A549 (cell line): ENCODE data around the gene TCHP. TPM values are rescaled to one million over a fixed set of nuclear protein-coding genes. Genes with fewer than 3 reads are reported as not detected.
A peak's percentile ranks its signal among the peaks of the same experiment; 100 is the strongest.
"Not testable (repeated sequence)": the region's sequence is repeated elsewhere in the genome, so short reads cannot be mapped to it uniquely, and the experiment has no call there.

ENCODE experiments used
- ATAC-seq, 2 experiments: fragments of 200-7000 bp in 1 of 2; fragments of >200 bp in 1 of 2; cut with Nextera tagmentation in 1 of 2; cut with Tn5 transposase in 1 of 2; 3 replicates each; pipeline versions ENCODE4 v1.8.0 to v1.9.1; 2018 to 2020; ENCODE audit warnings: mild to moderate bottlenecking in 1 of 2, moderate library complexity in 1 of 2
- CTCF ChIA-PET: fragments of 300-600 bp; sonication (Branson Sonifier 250); formaldehyde crosslinking; extraction: SDS; loops from one replicate; lab custom pipeline; 2021; ENCODE audit warnings: antibody characterized with exemption, inconsistent platforms; lab: Yijun Ruan, JAX
- POLR2A ChIA-PET: fragments of 350-600 bp; formaldehyde crosslinking; extraction: SDS; loops from one replicate; lab custom pipeline; 2021; ENCODE audit warnings: antibody characterized with exemption, inconsistent platforms; lab: Yijun Ruan, JAX
- DNase-seq, 2 experiments: peaks; one replicate each; pipeline versions ENCODE4 v3.0.0 to v3.0.0-alpha.2; 2011 to 2016; ENCODE audit warnings: low read depth in 1 of 2, low spot score in 1 of 2
- FAIRE-seq: peaks from 2 replicates; lab custom pipeline; 2011; peaks lifted over from hg19 to GRCh38; lab: Jason Lieb, UNC
- H3K27ac ChIP-seq, 2 experiments: fragments of >200 bp; sonication (Bioruptor Twin); formaldehyde crosslinking; 3 replicates each; pipeline ENCODE4 v1.5.1; 2016 to 2017
- H3K4me1 ChIP-seq: fragments of >200 bp; sonication (Bioruptor Twin); formaldehyde crosslinking; 3 replicates; pipeline ENCODE4 v1.6.1; 2016
- H3K4me2 ChIP-seq: fragments of >200 bp; sonication (Bioruptor Twin); formaldehyde crosslinking; 3 replicates; pipeline ENCODE4 v1.6.1; 2016
- H3K4me3 ChIP-seq: fragments of >200 bp; sonication (Bioruptor Twin); formaldehyde crosslinking; 3 replicates; pipeline ENCODE4 v1.5.1; 2016
- H3K9me3 ChIP-seq: fragments of >200 bp; sonication (Bioruptor Twin); formaldehyde crosslinking; 3 replicates; pipeline ENCODE4 v1.6.1; 2016
- CEBPB ChIP-seq, 2 experiments: fragments of >200 bp in 1 of 2; sonication (Bioruptor Twin) in 1 of 2; formaldehyde crosslinking in 1 of 2; IDR thresholded peaks; 2 replicates each; pipeline ENCODE4 v1.6.1; 2012 to 2016
- EHMT2 ChIP-seq: fragments of 200-600 bp; sonication (generic); IDR thresholded peaks from 2 replicates; pipeline ENCODE4 v1.6.1; 2016; ENCODE audit warnings: antibody characterized with exemption, low read depth, mild to moderate bottlenecking, moderate library complexity
- FOXS1 ChIP-seq: fragments of 250-450 bp; sonication (Bioruptor Pico); IDR thresholded peaks from 2 replicates; pipeline ENCODE4 v1.5.0; 2020; ENCODE audit warnings: mild to moderate bottlenecking, moderate library complexity
- HOXA7 ChIP-seq: fragments of 250-450 bp; sonication (Bioruptor Pico); IDR thresholded peaks from 2 replicates; pipeline ENCODE4 v1.5.0; 2020; ENCODE audit warnings: mild to moderate bottlenecking, moderate library complexity
- HOXB5 ChIP-seq: fragments of 250-450 bp; sonication (Bioruptor Pico); IDR thresholded peaks from 2 replicates; pipeline ENCODE4 v1.5.0; 2020; ENCODE audit warnings: mild to moderate bottlenecking, moderate library complexity
- JUN ChIP-seq, 2 experiments: fragments of >200 bp; sonication (Bioruptor Twin); formaldehyde crosslinking; IDR thresholded peaks; 2 replicates in 1 of 2; 3 replicates in 1 of 2; pipeline ENCODE4 v1.6.1; 2016 to 2017
- MAZ ChIP-seq: fragments of 150-350 bp; IDR thresholded peaks from 2 replicates; pipeline ENCODE4 v1.6.1; 2014; ENCODE audit warnings: antibody characterized with exemption, low read depth, low read length, borderline replicate concordance
- POLR2A ChIP-seq: IDR thresholded peaks from 2 replicates; pipeline ENCODE4 v1.6.1; 2012; ENCODE audit warnings: mild to moderate bottlenecking, low read length
- POLR2AphosphoS2 ChIP-seq: conservative IDR thresholded peaks from 2 replicates; pipeline ENCODE4 v1.6.1; 2012; ENCODE audit warnings: low read length, improper control_type of control experiment, inconsistent platforms
- RAD21 ChIP-seq, 2 experiments: fragments of >200 bp in 1 of 2; sonication (Bioruptor Twin) in 1 of 2; formaldehyde crosslinking in 1 of 2; IDR thresholded peaks in 1 of 2; conservative IDR thresholded peaks in 1 of 2; 2 replicates in 1 of 2; 3 replicates in 1 of 2; pipeline ENCODE4 v1.6.1; 2012 to 2018; ENCODE audit warnings: inconsistent platforms in 1 of 2
- RARB ChIP-seq: fragments of 250-450 bp; sonication (Bioruptor Pico); IDR thresholded peaks from 2 replicates; pipeline ENCODE4 v1.8.0; 2021; ENCODE audit warnings: mild to moderate bottlenecking, moderate library complexity
- SMC3 ChIP-seq: fragments of >200 bp; sonication (Bioruptor Twin); formaldehyde crosslinking; IDR thresholded peaks from 3 replicates; pipeline ENCODE4 v1.6.1; 2018; ENCODE audit warnings: inconsistent platforms
- TP53 ChIP-seq: fragments of 250-450 bp; sonication (Bioruptor Pico); IDR thresholded peaks from 2 replicates; pipeline ENCODE4 v1.5.0; 2021; ENCODE audit warnings: mild to moderate bottlenecking, moderate library complexity
- ZC3H11A ChIP-seq: fragments of 450-650 bp; IDR thresholded peaks from 2 replicates; pipeline ENCODE4 v1.6.1; 2014; ENCODE audit warnings: antibody characterized with exemption, mild to moderate bottlenecking
- ZSCAN20 ChIP-seq: fragments of 250-450 bp; sonication (Bioruptor Pico); IDR thresholded peaks from 2 replicates; pipeline ENCODE4 v1.8.0; 2022; ENCODE audit warnings: mild to moderate bottlenecking, moderate library complexity
- WGBS: methylation state at CpG from one replicate; pipeline ENCODE4 v1.1.6; 2017; ENCODE audit errors: missing lambda C conversion rate; 5-methylcytosine and 5-hydroxymethylcytosine counted together
- polyA plus RNA-seq, 4 experiments: library from polyadenylated mRNA; depleted of rRNA in 3 of 4; stranded (reverse); fragments of >200 nt; fragmentation: RNase III in 1 of 4; extraction: RNeasy Plus Mini Kit Qiagen cat#74134 plus additional on column Dnase treatment in 1 of 4; gene quantifications; 2 replicates in 3 of 4; 3 replicates in 1 of 4; pipeline ENCODE4 v1.2.3, GENCODE V29; 2011 to 2017
- TF ChIP-seq, protein P1 (sequence below): fragments of >200 bp; sonication (Bioruptor Twin); formaldehyde crosslinking; IDR thresholded peaks from 3 replicates; pipeline ENCODE4 v1.5.1; 2016
- TF ChIP-seq, protein P2 (sequence below): IDR thresholded peaks from 2 replicates; pipeline ENCODE4 v1.6.1; 2012
- TF ChIP-seq, protein P3 (sequence below): fragments of 150-350 bp; IDR thresholded peaks from 2 replicates; pipeline ENCODE4 v1.6.1; 2014; ENCODE audit warnings: low read depth, mild to moderate bottlenecking, low read length

The TCHP gene
- polyA plus RNA-seq, 2 of the 4 experiments (the other 2 are of a cell fraction), result 18.4 to 33.4 TPM

DNA sequence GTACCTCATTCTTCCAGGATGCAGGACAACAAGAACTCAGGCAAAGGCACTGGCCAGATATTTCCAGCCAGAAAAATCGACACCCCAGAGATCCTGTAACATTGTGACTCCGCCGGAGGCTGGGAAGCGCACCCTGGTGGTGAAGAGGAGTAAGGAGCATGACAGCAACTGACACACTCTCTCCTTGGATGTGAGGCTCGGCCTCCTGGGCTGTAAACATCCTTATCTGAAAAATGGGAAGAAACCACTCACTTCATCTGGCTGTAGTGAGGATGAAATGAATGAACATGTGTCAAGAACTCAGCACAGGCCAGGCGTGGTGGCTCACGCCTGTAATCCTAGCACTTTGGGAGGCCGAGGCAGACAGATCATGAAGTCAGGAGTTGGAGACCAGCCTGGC is 27.5 kb downstream of the TCHP start:
- Histone ChIP-seq H3K4me3 (no peak overlapping the region), H3K9me3 (no peaks in the 10 kb centered on the region), H3K27ac (no peak overlapping the region), H3K4me1 (no peaks in the 10 kb centered on the region), H3K4me2 (no peak overlapping the region)
- CTCF ChIA-PET, result interaction anchor here (0.5 to 9.3 kb wide), 29 partner anchors 8 to 123 kb away, joined by 3 to 82 read pairs (median 5); partner anchors contain the start of gene TCHP
- no peak for FAIRE-seq
- ATAC-seq, result peak; percentile 91 to 92
- TF ChIP-seq RAD21 (conservative IDR thresholded peaks at IDR 0.05 in 1 of 2, IDR thresholded peaks at IDR 0.05 in 1 of 2) (peak; percentile 51 to 66), ZC3H11A (no peak), SMC3 (peak; percentile 75), CEBPB (IDR thresholded peaks at IDR 0.05) (no peak), ZSCAN20 (CRISPR knock-in tag) (no peak), HOXA7 (CRISPR knock-in tag) (no peak)
- TF ChIP-seq, protein P1, sequence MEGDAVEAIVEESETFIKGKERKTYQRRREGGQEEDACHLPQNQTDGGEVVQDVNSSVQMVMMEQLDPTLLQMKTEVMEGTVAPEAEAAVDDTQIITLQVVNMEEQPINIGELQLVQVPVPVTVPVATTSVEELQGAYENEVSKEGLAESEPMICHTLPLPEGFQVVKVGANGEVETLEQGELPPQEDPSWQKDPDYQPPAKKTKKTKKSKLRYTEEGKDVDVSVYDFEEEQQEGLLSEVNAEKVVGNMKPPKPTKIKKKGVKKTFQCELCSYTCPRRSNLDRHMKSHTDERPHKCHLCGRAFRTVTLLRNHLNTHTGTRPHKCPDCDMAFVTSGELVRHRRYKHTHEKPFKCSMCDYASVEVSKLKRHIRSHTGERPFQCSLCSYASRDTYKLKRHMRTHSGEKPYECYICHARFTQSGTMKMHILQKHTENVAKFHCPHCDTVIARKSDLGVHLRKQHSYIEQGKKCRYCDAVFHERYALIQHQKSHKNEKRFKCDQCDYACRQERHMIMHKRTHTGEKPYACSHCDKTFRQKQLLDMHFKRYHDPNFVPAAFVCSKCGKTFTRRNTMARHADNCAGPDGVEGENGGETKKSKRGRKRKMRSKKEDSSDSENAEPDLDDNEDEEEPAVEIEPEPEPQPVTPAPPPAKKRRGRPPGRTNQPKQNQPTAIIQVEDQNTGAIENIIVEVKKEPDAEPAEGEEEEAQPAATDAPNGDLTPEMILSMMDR, result peak; percentile 72
- TF ChIP-seq, protein P2, sequence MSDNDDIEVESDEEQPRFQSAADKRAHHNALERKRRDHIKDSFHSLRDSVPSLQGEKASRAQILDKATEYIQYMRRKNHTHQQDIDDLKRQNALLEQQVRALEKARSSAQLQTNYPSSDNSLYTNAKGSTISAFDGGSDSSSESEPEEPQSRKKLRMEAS, result peak; percentile 30; the same call in 1 of the 2 replicates
- 33% methylated on average over 8 of the region's 8 CpGs for WGBS
- DNase-seq, result peak; percentile 64 to 78
- POLR2A ChIA-PET, result no interaction called here

- H3K27ac ChIP-seq, result no peak overlapping the region
- H3K9me3 ChIP-seq, result no peaks in the 10 kb centered on the region
- no peak overlapping the region for H3K4me3 ChIP-seq
- WGBS, result 71% methylated on average over 12 of the region's 12 CpGs
- no peak; a peak in 1 of 6 replicates for ATAC-seq
- TF ChIP-seq SMC3 (no peak), FOXS1 (no peak), POLR2A (no peak), EHMT2 (no peak), TP53 (CRISPR knock-in tag) (no peak), CEBPB (IDR thresholded peaks at IDR 0.05) (no peak), JUN (IDR thresholded peaks at IDR 0.05) (no peak), MAZ (no peak), HOXB5 (CRISPR knock-in tag) (no peak), RARB (CRISPR knock-in tag) (no peak), POLR2AphosphoS2 (no peak)
- TF ChIP-seq, protein P3, sequence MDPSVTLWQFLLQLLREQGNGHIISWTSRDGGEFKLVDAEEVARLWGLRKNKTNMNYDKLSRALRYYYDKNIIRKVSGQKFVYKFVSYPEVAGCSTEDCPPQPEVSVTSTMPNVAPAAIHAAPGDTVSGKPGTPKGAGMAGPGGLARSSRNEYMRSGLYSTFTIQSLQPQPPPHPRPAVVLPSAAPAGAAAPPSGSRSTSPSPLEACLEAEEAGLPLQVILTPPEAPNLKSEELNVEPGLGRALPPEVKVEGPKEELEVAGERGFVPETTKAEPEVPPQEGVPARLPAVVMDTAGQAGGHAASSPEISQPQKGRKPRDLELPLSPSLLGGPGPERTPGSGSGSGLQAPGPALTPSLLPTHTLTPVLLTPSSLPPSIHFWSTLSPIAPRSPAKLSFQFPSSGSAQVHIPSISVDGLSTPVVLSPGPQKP, result no peak
- TF ChIP-seq, all 56 proteins: peak for 0
- ChIA-PET CTCF (interaction anchor here (0.5 to 9.3 kb wide), 23 partner anchors 8 to 123 kb away, joined by 3 to 82 read pairs (median 6); partner anchors contain the start of gene TCHP), POLR2A (no interaction called here)
- Histone ChIP-seq H3K4me2 (no peak overlapping the region), H3K4me1 (no peaks in the 10 kb centered on the region)
- DNase-seq (no peak), FAIRE-seq (no peak)
Observed at GRCh38 chr12:109928058-109928656, 28.1 kb downstream of the TCHP start.

GRCh38 chr12:109929326-109929725 is 29.3 kb downstream of the TCHP start:
- H3K27ac ChIP-seq, DNase-seq, H3K9me3 ChIP-seq, H3K4me2 ChIP-seq, FAIRE-seq, ATAC-seq, H3K4me3 ChIP-seq, H3K4me1 ChIP-seq: not testable (repeated sequence)
- CTCF ChIA-PET, result interaction anchor here (1.5 to 9.3 kb wide), 8 partner anchors 9 to 125 kb away, joined by 3 to 82 read pairs (median 8); partner anchors contain the start of gene TCHP
- POLR2A ChIA-PET, result interaction anchor here (0.6 kb wide), 1 partner anchor 8 kb away, joined by 3 read pairs; no protein-coding TSS in a partner anchor
- 94% methylated on average over 14 of the region's 14 CpGs for WGBS
